SK-N-SH (cell line): ENCODE results near the gene SLC1A2.

ENCODE experiments used
- CTCF ChIP-seq: fragments of 200-600 bp; sonication (generic); IDR thresholded peaks from 2 replicates; pipeline ENCODE4 v1.6.1; 2017; ENCODE audit warnings: antibody characterized with exemption, mild to moderate bottlenecking, moderate library complexity
- ELF1 ChIP-seq: IDR thresholded peaks from 2 replicates; pipeline ENCODE4 v1.4.0; 2012
- GABPA ChIP-seq: IDR thresholded peaks from 2 replicates; pipeline ENCODE4 v1.4.0; 2012; ENCODE audit warnings: low read depth, mild to moderate bottlenecking
- SIN3A ChIP-seq: IDR thresholded peaks from 2 replicates; pipeline ENCODE4 v1.6.1; 2012; ENCODE audit warnings: low read depth, mild to moderate bottlenecking, low read length, moderate library complexity, borderline replicate concordance
- USF2 ChIP-seq: fragments of 150-350 bp; IDR thresholded peaks from 2 replicates; pipeline ENCODE4 v1.6.1; 2017; ENCODE audit warnings: antibody characterized with exemption, low read length, low read depth, borderline replicate concordance

GRCh38 chr11:35216962-35217678 is 202.2 kb downstream of the SLC1A2 start:
- TF ChIP-seq ELF1, result no peak
- no peak for TF ChIP-seq CTCF
- TF ChIP-seq GABPA, result no peak
- TF ChIP-seq SIN3A, result no peak
- no peak for TF ChIP-seq USF2
